ENCODE data around the gene PACSIN1.

PACSIN1 gene, protein sequence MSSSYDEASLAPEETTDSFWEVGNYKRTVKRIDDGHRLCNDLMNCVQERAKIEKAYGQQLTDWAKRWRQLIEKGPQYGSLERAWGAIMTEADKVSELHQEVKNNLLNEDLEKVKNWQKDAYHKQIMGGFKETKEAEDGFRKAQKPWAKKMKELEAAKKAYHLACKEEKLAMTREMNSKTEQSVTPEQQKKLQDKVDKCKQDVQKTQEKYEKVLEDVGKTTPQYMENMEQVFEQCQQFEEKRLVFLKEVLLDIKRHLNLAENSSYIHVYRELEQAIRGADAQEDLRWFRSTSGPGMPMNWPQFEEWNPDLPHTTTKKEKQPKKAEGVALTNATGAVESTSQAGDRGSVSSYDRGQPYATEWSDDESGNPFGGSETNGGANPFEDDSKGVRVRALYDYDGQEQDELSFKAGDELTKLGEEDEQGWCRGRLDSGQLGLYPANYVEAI

DNA sequence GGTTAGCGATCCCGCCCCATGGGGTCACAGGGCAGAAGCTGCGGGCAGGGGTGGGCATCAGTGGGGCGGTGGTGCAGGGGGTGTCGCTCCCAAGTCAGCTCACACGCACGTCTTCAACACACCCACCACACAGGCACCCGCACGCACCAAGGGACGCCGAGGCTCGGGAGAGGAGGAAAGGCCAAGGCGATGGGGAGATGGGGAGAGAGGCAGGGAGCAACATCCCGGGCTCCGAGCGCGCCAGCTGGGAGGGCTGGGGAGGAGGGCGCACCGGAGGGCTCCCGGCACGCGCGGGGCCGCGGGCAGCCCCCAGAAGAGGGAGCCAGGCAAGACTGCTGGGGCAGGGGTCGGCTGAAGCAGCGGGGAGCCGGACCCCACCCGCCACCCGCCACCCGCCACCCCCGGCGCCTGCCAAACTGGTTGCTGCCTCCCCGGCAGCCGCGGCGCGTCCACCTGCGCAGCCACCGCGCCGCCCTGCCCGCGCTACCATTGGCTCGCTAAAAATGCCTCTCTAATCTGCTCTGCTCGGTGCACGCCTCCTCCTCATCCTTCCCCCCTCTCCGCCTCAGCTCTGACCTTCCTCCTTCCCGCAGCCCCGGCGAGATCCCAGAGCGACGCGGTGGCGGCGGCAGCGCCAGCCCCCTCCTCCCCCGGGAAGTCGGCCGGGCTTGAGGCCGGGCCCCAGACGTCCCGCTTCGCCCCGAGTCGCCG is at the start of gene PACSIN1:
Gene PACSIN1 (plus strand): TSS at position 546 of the 711 bp plus-strand sequence. CDS start 60,230 bp downstream, outside the sequence.
- no peak for DNase-seq (ENCODE audit: low spot score)

DNA sequence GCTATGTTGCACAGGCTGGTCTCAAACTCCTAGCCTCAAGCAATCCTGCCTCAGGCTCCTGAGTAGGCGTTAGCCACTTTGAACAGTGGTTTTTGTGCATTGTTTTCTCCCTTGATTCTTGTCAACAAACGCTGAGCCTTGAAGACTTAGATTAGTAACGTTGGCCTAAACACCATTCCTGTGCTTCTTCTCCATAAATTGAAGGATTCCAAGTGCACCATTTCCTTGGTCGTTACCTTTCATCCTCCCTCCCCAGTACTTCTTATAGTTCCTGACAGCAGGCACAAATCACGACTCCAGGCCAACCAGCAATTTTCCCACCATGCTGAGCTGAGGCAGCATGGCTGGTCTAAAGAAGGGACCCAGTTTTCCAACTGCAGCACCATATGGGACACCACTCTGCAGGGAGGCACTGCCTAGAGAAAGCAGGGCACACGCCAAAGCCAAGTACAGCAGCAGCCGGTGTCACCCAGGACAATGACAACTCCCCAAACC is 49.0 kb upstream of the PACSIN1 start:
- DNase-seq (ENCODE audit: low spot score), result no peak

DNA sequence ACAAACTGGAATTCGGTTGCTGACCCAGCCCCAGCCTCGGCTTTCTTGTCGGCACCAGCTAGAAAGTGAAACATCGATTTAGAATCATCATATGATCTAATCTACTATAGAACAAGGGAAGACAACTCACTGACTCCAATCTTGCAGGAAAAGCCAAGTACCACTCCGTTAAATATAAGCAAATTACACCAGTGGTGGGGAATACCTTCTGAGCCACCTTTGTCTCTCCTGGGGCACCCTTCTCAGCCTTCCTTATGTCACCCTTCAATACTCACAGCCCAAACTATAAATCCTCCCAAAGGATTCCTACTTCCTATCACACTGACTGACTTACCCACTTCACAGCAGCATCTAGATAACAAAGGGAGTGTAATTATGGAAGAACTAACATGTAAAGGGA is 47.5 kb upstream of the PACSIN1 start:
- no peak for DNase-seq (ENCODE audit: low spot score)

DNA sequence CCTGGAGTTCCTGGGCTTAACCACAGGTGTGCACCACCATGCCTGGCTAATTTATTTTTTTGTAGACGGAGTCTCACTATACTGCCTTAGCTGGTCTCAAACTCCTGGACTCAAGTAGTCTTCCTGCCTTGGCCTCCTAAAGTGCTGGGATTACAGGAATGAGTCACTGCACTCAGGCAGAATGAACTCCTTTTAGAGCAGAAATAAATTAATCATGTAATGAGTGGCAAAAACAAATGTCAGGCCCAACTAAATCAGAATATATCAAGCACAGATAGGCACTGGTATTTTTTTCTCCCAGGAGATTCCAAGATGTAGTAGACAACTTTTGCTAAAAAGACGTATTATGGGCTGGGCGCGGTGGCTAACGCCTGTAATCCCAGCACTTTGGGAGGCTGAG is 42.6 kb upstream of the PACSIN1 start:
- no peak for DNase-seq (ENCODE audit: low spot score)

DNA sequence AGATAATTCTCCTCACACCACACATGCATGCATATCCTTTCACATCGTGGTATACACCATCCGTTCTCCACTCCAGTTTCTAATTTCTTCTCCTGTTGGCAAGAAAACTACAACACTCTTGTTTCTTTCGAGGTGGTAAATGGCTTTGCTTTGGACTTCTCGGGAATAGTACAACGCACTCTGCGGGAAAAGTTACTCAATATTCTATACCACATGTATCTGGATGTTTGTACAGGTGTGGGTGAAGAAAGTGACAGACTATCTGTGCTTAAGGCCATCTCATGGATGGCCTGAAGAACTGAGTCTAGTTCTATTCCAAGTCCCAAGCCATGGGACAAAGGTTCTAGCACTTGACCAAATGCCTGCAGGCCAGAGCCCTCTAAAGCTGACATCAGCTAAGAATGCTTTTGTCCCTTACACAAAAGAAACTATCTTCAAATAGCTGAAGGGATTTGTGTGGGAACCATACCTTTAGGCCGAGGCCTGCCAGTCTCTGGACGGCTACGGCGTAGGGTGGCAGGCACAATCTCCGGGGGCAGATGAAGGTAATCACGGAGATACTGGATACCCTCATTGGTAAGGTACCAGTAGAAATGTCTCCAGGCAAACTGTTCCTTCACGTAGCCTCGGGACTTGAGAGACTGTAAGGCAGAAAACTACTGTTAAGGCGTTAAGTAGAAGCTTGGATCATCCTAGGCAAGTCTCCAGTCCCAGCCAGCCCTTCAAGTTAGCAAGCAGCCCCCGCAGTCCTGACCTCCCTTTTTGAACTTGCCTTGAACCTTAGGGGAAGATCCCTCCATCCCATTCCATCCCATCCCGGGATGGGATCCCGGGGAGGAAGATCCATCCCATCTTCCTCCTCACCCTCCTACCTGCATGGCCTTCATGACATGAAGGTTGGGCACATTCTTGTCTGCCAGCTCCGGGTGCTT is 41.4 kb upstream of the PACSIN1 start:
- no peak for DNase-seq (ENCODE audit: low spot score)

DNA sequence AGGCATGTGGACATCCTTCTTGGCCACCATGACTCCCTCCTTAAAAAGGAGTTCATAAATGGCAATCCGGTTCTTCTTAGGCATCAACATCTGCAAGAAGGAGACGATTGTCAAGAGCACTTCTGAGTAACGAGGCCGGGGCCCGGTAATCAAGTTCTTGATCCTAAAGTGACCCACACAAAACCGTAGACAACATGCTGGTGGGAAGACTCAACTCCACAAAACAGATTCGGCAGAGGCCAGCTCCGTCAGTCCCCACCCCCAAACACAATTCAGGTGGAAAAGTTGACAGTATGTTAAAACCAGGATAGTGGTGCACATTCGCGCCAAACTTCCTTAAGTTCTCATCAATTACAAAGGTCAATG is 40.8 kb upstream of the PACSIN1 start:
- DNase-seq (ENCODE audit: low spot score), result no peak

DNA sequence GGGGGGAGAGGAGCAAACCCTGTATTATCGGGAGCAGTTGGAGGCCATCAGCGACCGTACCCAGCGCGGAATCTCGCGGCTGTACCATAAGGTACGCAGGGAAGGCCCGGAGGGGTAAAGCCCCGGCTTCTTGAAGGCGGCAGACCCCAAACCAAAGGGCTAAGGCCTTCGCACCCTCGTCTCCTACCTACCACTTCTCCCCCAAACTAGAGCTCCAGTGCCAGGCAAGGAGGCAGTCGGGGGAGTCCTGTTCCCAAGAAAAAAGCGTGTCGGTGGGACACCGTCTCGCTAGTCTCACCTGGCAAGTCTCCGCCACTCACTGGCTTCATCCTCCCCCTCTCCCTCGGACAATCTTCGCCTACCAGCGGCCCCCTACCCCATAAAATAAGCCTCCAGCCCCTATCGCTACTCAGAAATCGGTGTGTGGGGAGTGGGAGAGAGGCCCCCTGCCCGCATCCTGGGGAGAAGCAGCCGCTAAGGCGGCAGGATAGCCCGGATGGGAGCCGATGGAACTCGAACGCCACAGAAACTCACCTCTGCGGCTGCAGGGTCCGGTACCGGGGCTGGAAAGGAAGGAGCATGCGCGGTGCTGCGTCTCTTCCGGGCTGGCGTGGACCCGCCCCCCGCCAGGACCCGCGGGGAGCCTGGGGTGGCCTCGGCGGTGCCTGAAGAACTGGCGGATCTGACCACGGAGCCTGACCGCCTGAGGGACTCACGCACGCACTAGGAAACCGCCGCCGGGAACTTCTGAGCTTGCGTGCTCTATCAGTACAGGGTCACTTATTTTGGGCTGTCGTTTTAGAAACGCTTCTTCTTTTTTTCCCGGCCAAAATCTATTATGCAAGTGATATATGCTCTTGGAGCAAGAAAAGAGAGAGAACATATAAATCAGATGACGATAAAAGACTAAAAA is 40.1 kb upstream of the PACSIN1 start, which contains the start of gene RPS10:
Gene RPS10 (minus strand): TSS at position 572 of the 913 bp plus-strand sequence. CDS start 848 bp downstream, outside the sequence.
- DNase-seq (ENCODE audit: low spot score), result peak; percentile 99

DNA sequence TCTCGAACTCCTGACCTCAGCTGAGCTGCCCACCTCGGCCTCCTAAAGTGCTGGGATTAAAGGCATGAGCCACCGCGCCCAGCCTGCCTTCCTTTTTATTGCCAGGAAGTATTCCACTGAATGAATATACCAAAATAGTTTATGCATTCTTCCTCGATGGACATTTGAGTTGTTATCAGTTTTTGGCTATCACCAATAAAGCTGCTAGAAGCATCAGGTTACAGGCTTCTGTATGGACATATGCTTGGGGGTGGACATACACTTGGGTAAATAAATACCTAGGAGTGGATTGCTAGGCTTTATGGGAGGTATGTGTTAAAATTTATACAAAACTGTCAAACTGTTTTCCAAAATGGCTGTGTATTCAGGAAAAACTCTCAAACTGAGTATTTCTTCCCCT is 30.0 kb upstream of the PACSIN1 start:
- DNase-seq (ENCODE audit: low spot score), result no peak

DNA sequence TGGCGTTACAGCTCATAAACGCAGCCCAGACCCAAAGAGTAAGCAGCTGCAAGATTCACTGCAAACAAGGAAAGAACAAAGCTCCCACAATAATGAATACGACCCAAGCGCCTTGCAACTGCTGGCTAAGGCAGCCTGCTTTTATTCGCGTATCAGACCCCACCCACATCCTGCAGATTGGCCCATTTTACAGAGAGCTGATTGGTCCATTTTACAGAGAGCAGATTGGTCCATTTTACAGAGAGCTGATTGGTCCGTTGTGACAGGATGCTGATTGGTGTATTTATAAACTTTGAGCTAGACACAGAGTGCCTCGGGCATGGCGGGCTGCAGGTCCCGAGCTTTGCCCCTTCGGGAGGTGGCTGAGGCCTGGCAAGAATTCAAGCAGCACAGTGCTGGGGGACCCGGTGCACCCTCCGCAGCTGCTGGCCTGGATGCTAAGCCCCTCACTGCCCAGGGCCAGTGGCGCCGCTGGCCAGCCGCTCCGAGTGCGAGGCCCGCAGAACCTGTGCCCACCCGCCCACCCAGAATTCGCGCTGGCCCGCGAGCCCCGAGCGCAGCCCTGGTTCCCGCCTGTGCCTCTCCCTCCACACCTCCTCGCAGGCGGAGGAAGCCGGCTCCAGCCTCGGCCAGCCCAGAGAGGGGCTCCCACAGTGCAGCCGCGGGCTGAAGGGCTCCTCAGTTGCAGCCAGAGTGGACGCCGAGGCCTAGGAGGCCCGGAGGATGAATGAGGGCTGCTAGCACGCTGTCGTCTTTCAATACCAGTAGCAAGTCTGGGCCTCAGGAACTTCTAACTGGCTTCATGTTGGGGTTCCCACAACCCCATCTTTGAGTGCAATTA is 28.9 kb upstream of the PACSIN1 start:
- no peak for DNase-seq (ENCODE audit: low spot score)

DNA sequence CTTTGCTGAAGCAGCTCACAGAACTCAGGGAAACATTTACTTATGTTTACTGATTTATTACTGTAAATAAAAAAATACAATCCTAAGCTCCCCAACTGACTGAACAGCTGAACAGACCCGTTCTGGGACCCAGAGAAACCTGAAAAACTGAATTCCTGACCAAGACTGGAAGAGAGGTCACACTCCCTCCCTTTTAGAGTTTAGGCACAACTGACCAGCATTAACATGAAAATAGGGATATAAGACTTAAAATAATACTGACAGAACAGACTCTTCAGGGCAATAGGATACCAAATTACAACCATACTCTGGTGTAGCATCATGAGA is 28.3 kb upstream of the PACSIN1 start:
- DNase-seq (ENCODE audit: low spot score), result no peak

DNA sequence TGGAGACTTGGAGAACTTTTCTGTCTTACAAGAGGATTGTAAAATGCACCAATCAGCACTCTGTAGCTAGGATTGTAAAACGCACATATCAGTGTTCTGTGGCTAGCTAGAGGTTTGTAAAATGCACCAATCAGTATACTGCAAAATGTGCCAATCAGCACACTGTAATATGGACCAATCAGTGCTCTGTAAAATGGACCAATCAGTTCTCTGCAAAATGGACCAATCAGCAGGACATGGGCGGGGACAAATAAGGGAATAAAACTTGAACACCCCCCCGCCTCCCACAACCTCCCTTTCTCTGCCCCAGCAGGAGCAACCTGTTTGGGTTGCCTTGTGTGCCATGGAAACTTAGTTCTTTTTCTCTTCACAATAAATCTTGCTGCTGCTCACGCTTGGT is 27.2 kb upstream of the PACSIN1 start:
- DNase-seq (ENCODE audit: low spot score), result no peak

DNA sequence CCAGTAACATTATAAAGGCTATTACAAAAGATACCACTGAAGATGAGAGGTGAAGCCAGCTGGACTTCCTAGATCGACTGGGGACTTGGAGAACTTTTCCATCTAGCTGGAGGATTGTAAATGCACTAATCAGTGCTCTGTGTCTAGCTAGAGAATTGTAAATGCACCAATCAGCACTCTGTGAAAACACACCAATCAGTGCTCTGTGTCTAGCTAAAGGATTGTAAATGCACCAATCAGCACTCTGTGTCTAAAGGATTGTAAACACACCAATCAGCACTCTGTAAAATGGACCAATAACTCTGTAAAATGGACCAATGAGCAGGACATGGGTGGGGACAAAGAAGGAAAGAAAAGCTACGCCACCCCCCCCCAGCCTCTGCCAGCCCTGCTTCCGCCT is 26.4 kb upstream of the PACSIN1 start:
- no peak for DNase-seq (ENCODE audit: low spot score)

DNA sequence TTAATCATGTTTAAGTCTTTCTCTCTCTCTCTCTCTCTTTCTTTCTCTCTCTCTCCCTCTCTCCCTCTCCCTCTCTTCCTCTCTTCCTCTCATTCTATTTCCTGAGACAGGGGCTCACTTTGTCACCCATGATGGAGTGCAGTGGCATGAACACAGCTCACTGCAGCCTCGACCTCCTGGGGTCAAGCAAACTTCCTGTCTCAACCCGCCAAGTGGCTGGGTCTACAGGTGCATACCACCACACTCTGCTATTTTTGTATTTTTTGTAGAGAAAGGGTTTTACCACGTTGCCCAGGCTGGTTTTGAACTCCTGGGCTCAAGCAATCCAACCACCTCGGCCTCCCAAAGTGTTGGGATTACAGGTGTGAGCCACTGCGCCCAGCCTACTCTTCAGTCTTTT is 24.4 kb upstream of the PACSIN1 start:
- DNase-seq (ENCODE audit: low spot score), result no peak

DNA sequence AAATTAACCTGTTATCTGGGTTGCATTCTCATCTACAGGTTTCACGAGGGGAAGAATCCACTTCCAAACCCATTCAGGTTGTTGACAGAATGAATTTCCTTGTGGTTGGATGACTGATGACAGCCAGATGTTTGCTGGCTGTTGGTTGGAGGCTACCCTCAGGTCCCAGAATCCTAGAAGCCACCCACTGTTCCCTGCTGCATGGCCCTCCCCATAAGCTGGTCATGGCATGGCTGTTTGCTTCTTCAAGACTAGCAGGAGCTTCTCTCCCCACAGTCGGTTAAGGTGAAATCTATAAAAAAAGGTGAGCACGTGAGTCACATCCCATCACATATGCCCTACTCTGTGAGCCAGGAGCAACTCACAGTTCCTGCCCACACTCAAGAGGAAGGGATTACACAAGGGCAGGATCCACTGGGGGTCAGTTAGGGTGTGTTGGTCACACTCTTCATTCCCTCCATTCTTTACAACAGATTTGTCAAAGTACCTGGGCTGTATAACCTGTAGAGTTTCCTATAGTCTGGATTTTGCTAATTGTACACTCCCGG is 20.5 kb upstream of the PACSIN1 start:
- no peak for DNase-seq (ENCODE audit: low spot score)

DNA sequence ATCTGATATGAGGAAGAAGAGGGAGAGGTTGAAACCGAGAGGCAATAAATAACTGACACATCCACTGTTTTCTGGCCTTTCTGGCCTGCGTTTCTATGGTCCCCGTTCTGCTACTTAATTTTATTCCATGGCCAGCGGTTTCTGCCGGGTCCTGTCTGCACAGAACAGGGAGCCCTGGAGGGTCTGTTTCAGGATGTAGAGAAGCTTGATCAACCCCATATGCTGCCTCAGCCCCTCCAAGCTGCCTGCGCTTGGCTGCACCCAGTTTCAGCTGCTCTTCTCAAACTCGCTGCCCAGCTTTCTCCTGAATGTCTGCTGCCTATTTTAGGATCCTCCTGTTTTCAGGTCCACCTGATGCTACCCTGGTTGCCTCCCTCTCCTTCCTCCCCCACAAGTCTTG is 18.5 kb upstream of the PACSIN1 start:
- no peak for DNase-seq (ENCODE audit: low spot score)

DNA sequence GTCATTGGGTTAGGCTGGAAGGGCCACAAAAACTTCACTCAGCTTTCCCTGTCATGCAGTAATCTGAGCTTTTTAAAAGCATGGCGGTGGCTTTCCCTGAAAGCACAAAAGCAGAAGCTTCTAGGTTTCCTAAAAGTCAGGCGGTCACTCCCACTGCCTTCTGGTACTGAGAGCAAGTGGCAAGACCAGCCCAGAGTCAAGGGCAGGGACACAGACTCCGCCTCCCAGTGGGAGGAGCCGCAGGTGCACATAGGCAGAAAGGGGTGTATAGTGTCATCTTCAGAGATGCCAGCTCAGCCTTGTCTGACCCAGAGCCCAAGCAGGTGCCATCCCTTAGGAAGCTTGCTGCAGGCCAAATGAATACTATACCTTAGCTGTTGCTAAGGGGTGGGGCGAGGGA is 18.0 kb upstream of the PACSIN1 start:
- DNase-seq (ENCODE audit: low spot score), result no peak

DNA sequence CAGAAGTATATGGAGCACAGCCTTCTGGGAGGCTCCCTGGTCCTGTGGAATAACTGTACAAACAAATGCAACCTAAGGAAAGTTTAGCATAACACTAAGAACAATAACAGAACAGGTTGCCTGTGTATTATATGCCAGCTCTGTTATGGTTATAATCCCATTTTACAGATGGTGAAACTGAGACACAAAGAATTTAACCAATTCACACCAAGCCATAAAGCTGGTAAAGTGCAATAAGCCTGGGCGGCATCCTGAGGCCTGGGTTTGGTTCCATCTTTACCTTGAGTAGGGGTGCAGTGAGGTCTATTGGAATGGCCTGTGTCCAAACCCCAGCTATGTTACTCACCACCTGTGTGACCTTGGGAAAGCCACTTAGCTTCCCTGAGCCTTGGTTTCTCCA is 14.7 kb upstream of the PACSIN1 start:
- DNase-seq (ENCODE audit: low spot score), result no peak

DNA sequence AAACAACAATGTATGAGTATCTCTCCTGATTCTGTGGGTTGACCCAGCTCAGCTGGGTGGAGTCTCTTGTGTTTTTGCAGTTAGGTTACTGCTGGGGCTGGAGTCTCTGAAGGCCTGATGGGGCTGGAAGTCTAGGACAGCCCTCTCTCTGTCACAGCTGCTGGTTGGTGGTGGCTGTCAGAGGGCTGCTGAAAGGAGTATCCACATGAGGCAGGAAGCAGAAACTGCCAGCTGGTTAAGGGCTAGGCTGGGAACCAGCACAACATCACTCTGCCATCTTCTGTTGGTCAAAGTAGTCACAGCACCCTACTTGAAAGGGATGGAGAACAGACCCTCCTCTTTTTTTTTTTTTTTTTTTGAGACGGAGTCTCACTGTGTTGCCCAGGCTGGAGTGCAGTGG is 10.0 kb upstream of the PACSIN1 start:
- DNase-seq (ENCODE audit: low spot score), result no peak

DNA sequence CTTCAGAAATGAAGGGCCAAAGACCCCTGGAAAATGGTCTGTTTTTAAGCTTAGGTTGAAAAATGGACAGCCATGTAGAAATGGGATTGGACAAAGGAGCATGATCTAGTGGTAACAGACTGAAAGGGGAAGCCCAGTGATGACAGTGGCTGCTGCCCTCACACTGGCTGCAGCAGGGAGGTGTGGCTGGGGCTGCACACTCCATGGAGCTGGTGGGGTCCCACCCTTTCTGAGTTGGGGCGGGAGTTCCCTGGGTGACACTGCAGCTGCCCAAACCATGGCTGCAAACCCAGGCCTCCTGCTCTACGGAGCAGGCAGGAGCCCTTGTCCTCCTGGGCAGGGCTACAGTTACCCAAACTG is 8.5 kb upstream of the PACSIN1 start:
- DNase-seq (ENCODE audit: low spot score), result no peak
